NCI-H146 treated with DMSO at 0.1 percent for 48 hours (cell line): ENCODE results near the gene CLK1.

Source experiments
- DNase-seq: peaks from one replicate; lab custom pipeline; 2025; ENCODE audit not compliant: unreplicated experiment; lab: John Stamatoyannopoulos, UW

CLK1 gene

DNA sequence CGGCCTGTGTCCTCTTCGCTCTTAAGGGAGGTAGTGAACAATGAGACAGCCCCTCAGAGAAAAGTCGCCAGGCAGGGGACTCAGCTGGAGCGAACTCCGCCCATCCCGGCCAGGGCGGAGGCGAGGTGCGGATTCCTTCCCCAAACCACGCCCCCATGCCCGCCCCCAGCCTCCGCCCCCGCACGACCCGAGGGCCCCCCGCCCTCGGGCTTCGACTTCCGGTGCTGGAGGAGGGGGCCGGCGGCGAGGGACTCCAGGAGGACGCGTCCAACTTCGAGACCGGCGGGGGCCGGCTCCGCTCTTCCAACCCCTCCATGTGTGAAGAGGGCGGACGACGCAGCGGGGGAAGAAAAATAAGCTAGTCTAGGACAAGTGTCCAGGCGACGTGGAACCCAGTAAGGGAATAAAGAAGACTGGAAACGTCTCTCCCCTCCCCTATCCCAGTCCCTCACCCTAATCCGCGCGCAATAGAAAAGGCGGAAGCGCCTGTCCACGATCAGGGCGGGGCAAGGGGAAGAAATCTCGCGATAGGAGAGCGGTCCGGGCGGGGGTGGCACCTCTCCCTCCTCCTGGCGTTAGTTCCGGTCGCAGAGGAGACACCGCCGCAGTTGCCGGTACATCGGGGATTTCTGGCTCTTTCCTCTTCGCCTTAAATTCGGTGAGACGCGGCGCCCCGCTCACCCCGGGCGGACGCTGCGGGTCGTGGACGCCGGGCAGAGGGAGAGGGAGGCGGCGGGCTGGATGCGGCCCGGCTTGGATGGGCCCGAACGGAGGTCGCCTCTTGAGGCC lies 52.9 kb downstream of the CLK1 start, which contains the start of gene BZW1:
BZW1 (plus strand) TSS at position 578 of the 789 bp plus-strand sequence. CDS start 1,308 bp downstream, outside the sequence.
- DNase-seq: peak; percentile 84

DNA sequence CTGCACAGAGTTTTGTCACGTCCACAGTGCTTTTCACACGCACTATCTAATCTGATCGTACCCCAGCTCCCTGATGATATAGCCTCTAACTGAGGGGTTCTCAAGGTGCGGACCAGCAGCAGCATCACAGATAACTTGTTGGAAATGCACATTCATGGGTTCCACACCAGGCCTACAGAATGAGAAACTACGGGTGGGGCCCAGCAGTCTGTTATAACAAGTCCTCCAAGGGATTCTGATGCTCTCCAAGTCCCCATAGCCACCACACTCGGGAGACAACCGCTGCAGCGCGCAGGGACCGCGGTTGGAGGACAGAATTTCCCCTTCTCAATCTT lies 53.5 kb downstream of the CLK1 start:
- no peak for DNase-seq

DNA sequence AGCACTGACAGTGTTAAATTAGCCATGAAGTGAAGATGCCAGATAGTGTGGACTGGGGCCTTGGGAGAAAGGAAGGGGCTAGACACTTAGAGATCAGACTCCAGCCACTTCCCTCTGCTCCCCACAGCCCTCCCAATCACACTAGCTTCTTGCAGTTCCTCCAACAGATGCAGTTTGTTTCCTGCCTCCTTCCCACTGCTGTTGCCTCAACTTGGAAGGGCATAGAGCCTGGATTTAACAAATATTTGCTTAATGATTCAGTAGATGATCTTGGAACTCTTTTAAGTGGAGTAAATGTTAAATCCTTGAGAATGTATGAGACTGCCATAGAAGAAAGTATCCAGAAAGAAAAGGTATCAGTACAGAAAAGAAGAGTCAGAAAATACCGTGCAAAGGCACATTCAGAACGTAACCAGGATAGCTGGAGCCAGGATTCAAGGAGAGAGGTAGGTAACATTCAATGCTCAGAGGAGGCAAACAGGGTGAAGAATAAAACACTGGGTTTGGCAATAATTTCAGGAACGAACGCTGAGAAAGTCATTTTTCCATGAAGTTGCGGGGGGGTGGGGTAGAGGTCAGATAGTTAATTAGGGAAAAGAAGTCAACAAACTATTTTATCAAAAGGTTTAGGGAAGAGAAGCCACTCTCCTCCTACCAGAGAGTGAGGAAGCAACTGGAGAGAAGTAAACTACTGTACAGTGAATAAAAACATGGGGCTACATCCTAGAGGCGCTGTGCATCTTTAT lies 54.0 kb downstream of the CLK1 start:
- DNase-seq: no peak

DNA sequence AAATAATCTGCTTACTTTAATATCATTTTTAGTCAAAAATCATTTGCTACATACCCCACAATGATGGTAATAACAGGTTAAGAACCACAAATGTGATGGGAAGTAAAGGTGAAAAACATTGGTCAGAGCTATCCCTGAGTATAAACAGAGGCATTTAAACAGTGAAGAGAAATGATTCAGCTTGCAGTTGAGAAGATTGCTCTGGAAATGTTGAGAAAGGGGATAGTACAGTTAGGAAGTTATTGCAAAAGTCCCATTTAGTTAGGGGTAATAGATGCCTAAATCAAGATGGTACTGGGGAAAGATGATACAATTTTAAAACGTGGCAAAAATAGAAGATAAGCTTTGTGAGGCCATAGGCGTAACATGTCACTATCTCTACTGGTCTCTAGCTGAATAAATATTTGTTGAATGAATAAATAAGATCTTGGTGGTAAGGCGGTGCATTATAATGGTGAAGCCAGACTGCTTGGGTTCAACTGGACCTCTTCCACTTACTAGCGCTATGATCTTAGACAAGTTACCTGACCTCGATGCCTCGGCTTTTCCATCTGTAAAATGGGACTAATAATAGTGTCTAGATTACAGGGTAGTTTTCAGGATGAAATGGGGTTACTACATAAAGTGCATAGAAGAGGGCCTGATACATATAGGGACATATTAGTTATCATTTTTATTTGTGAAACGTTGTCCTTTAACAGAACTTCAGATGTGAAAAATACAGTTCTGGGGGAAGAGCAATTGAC lies 54.8 kb downstream of the CLK1 start:
- no peak for DNase-seq
